RWPE1 (cell line): ENCODE measurements around the gene SEPTIN11.

Source experiments
- CTCF ChIA-PET: fragments of 350-600 bp; sonication (Branson Sonifier 250); formaldehyde crosslinking; extraction: SDS; loops from one replicate; lab custom pipeline; 2021; lab: Yijun Ruan, JAX
- POLR2A ChIA-PET: fragments of 400-600 bp; formaldehyde crosslinking; extraction: SDS; loops from one replicate; lab custom pipeline; 2020; ENCODE audit warnings: antibody characterized with exemption; ENCODE audit not compliant: low non-redundant PET; lab: Yijun Ruan, JAX
- DNase-seq: peaks from one replicate; pipeline ENCODE4 v3.0.0; 2012; ENCODE audit warnings: low spot score
- H3K27ac ChIP-seq: fragments of 450-650 bp; 2 replicates; pipeline ENCODE4 v1.5.1; 2017
- CTCF ChIP-seq: fragments of 450-650 bp; conservative IDR thresholded peaks from 2 replicates; pipeline ENCODE4 v1.5.1; 2017; ENCODE audit warnings: low read depth, mild to moderate bottlenecking

Gene SEPTIN11

GRCh38 chr4:76974150-76974549, 24.6 kb downstream of the SEPTIN11 start:
- H3K27ac ChIP-seq = no peak overlapping the region
- no peak for TF ChIP-seq CTCF
- POLR2A ChIA-PET = no interaction called here
- DNase-seq = no peak
- CTCF ChIA-PET = no interaction called here

DNA sequence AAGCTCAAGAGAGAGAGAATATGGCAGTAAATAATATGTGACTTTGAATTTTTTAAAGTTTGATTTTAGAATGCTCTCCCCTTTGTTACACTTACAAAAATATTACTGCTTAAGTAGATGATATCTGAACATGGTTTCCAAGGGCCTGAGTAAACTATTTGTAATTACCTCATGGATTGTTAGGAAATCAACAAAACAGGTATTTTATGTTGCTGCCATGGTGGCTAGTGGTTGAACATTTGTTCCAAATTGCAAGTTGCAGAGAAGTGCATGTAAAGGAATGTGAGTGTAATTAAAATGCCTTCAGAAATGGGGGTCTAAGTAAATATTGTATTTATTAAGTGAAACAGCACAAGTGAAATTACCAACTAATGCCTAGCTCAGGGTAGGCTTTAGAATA, 27.6 kb downstream of the SEPTIN11 start:
- ChIA-PET POLR2A (no interaction called here), CTCF (interaction anchor here (0.6 kb wide), 1 partner anchor 222 kb away, joined by 4 read pairs; no protein-coding TSS in a partner anchor)
- H3K27ac ChIP-seq = no peak overlapping the region
- DNase-seq = no peak
- no peak for TF ChIP-seq CTCF

- ChIA-PET POLR2A (no interaction called here), CTCF (interaction anchor here (0.6 kb wide), 1 partner anchor 221 kb away, joined by 4 read pairs; no protein-coding TSS in a partner anchor)
- H3K27ac ChIP-seq = no peak overlapping the region
- no peak for TF ChIP-seq CTCF
- peak; percentile 19 for DNase-seq
Measured at GRCh38 chr4:76977736-76978350, 28.3 kb downstream of the SEPTIN11 start.

- DNase-seq = no peak
- no peak overlapping the region for H3K27ac ChIP-seq
- POLR2A ChIA-PET = no interaction called here
- CTCF ChIA-PET = no interaction called here
- TF ChIP-seq CTCF = no peak
Measured at GRCh38 chr4:76979236-76979635, 29.7 kb downstream of the SEPTIN11 start.

- no peak for TF ChIP-seq CTCF
- POLR2A ChIA-PET = no interaction called here
- no peak for DNase-seq
- H3K27ac ChIP-seq = no peak overlapping the region
- CTCF ChIA-PET = no interaction called here
Measured at GRCh38 chr4:76980261-76980660, 30.7 kb downstream of the SEPTIN11 start.

DNA sequence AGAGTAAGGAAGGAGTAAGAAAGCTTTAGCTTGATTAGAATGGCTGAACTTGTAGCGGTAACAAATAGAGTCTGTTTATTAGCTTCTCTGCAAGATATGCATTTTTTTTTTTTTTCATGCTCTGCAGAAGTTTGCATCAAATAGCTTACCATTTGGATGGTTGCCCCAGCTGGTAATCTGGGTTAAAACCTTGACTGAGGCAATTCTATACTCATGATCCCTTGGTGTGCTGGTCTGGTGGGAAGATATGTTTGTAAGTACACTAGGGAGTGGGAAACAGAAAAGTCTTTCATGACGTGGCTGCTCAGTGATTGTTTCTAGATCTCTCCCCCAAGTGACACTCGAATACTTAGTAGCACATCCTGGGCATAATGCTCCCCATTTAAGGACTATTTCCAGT, 32.1 kb downstream of the SEPTIN11 start:
- ChIA-PET POLR2A (no interaction called here), CTCF (interaction anchor here (0.6 kb wide), 1 partner anchor 861 kb away, joined by 4 read pairs; no protein-coding TSS in a partner anchor)
- TF ChIP-seq CTCF = no peak
- no peak for DNase-seq
- H3K27ac ChIP-seq = no peak overlapping the region
